H1 (cell line): ENCODE data around the gene FAM163A. TPM values are rescaled to one million over a fixed set of nuclear protein-coding genes. Genes with fewer than 3 reads are reported as not detected.

Source experiments
- SRF ChIP-seq: IDR thresholded peaks from 2 replicates; pipeline ENCODE4 v1.6.1; 2011; ENCODE audit warnings: mild to moderate bottlenecking, low read depth, low read length, moderate library complexity
- polyA plus RNA-seq, 7 experiments: library from polyadenylated mRNA; depleted of rRNA in 3 of 7; stranded (reverse) in 5 of 7; unstranded in 2 of 7; fragments of >200 nt in 5 of 7; fragments of 200-250 nt in 2 of 7; gene quantifications; 1 replicate in 5 of 7; 2 replicates in 1 of 7; 4 replicates in 1 of 7; pipeline versions ENCODE4 v1.2.1 to v1.2.3, GENCODE V29; 2011 to 2013; ENCODE audit warnings: missing spikeins in 2 of 7, mixed read lengths in 2 of 7
- total RNA-seq: library from RNA; stranded (reverse); fragmentation: NEBNext Ultra II Directional; extraction: Animal tissue kit (Norgen Biotek cat#: 25700); gene quantifications from 2 replicates; pipeline ENCODE4 v1.2.1, GENCODE V29; 2021

Gene FAM163A
- total and polyA plus RNA-seq, 2 of the 8 experiments (the other 6 are each of a cell fraction or from before 2014, with no cell fraction given): 0.13 to 0.18 TPM

DNA sequence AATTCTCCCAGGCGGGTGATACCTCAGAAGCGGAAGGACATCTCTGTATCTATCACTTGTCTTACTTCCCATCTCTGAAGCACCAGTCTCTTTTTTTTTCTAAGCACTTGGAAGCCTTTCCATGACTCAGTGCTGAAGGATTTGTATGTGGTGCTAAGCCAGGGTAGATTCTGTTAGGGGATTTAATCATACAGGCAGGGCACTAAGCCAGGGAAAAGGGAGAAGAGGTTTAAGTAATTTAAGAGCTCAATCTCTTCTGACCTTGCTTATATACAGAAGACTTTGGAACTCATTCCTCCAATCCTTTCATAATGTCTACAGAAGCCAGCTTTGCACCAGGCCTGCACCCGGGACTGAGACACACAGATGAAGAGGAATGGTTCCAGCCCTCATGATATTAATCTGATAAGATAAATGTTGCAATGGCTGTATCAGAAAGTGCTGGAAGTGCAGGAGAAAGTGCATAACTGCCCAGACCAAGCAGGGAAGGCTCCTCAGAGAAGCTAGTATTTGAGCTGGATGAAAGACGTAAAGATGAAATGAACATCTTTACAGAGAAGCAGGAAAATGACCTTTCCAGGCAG is 11.0 kb downstream of the FAM163A start (continued):
- no peak for TF ChIP-seq SRF
- TF ChIP-seq, all 59 proteins: peak for 0
